Measurements from ENCODE around the gene OVOL1.
A peak's percentile ranks its signal among the peaks of the same experiment; 100 is the strongest.

Gene OVOL1

GRCh38 chr11:65778901-65779668 is 7.8 kb upstream of the OVOL1 start:
- peak overlapping the region; percentile 92 for H3K27ac ChIP-seq
- no peak for TF ChIP-seq CTCF (conservative IDR thresholded peaks at IDR 0.05)

GRCh38 chr11:65779669-65779918 is 7.3 kb upstream of the OVOL1 start:
- TF ChIP-seq CTCF (conservative IDR thresholded peaks at IDR 0.05): no peak
- peak overlapping the region; percentile 92 for H3K27ac ChIP-seq

- TF ChIP-seq CTCF (conservative IDR thresholded peaks at IDR 0.05): peak; percentile 100
- peak overlapping the region; percentile 92 for H3K27ac ChIP-seq
Observed at GRCh38 chr11:65779919-65780769, 6.7 kb upstream of the OVOL1 start.

- peak within 1 kb of the TSS; percentile 92 for H3K27ac ChIP-seq
- TF ChIP-seq CTCF (conservative IDR thresholded peaks at IDR 0.05): no peak
Observed at GRCh38 chr11:65780770-65781151, 6.1 kb upstream of the OVOL1 start, which contains the start of gene AP5B1. TSS of gene AP5B1 (minus strand) at chr11:65780976. CDS start at chr11:65780591, 385 bp downstream.

GRCh38 chr11:65781152-65781961 is 5.5 kb upstream of the OVOL1 start:
- peak overlapping the region; percentile 92 for H3K27ac ChIP-seq
- TF ChIP-seq CTCF (conservative IDR thresholded peaks at IDR 0.05): peak; percentile 96

GRCh38 chr11:65781962-65782815 is 4.7 kb upstream of the OVOL1 start:
- no peak for TF ChIP-seq CTCF (conservative IDR thresholded peaks at IDR 0.05)
- H3K27ac ChIP-seq: peak overlapping the region; percentile 92
